Skeletal muscle satellite cell (primary cell): ENCODE results near the gene ERICH6B.

Experiments
- H3K27me3 ChIP-seq: 2 replicates; pipeline ENCODE4 v1.7.0; 2013; ENCODE audit warnings: low read length; ENCODE audit not compliant: control insufficient read depth, insufficient read depth
- H3K36me3 ChIP-seq: 2 replicates; pipeline ENCODE4 v1.7.0; 2013; ENCODE audit warnings: mild to moderate bottlenecking, control low read depth, low read length; ENCODE audit not compliant: insufficient read depth
- H3K4me1 ChIP-seq: 2 replicates; pipeline ENCODE4 v1.7.0; 2013; ENCODE audit warnings: low read length; ENCODE audit not compliant: control insufficient read depth, insufficient read depth
- H3K4me2 ChIP-seq: 2 replicates; pipeline ENCODE4 v1.7.0; 2013; ENCODE audit warnings: mild to moderate bottlenecking, low read length
- H3K4me3 ChIP-seq: 2 replicates; pipeline ENCODE4 v1.7.0; 2013; ENCODE audit warnings: low read length
- H3K9ac ChIP-seq: 2 replicates; pipeline ENCODE4 v1.7.0; 2013; ENCODE audit warnings: mild to moderate bottlenecking, low read depth, low read length, moderate library complexity
- H3K9me3 ChIP-seq: replicated peaks from 2 replicates; pipeline ENCODE4 v1.7.0; 2013; ENCODE audit warnings: mild to moderate bottlenecking, control low read depth, low read length

Gene ERICH6B

GRCh38 chr13:45565331-45565730 is 50.2 kb downstream of the ERICH6B start:
- H3K4me1 ChIP-seq = peaks cover 3% of the 10 kb centered on the region
- no peaks in the 10 kb centered on the region for H3K9me3 ChIP-seq
- no peak overlapping the region for H3K9ac ChIP-seq
- peaks cover 55% of the 10 kb centered on the region for H3K27me3 ChIP-seq
- H3K4me2 ChIP-seq = no peak overlapping the region
- H3K4me3 ChIP-seq = no peak overlapping the region
- H3K36me3 ChIP-seq = no peaks in the 10 kb centered on the region

GRCh38 chr13:45564133-45564776 is 51.3 kb downstream of the ERICH6B start:
- H3K36me3 ChIP-seq = no peaks in the 10 kb centered on the region
- H3K27me3 ChIP-seq = peaks cover 50% of the 10 kb centered on the region
- peaks cover 3% of the 10 kb centered on the region for H3K4me1 ChIP-seq
- H3K4me2 ChIP-seq = no peak overlapping the region
- H3K4me3 ChIP-seq = no peak overlapping the region
- no peak overlapping the region for H3K9ac ChIP-seq
- H3K9me3 ChIP-seq = no peaks in the 10 kb centered on the region

GRCh38 chr13:45554604-45555109 is 60.9 kb downstream of the ERICH6B start:
- Histone ChIP-seq H3K4me3 (no peak overlapping the region), H3K4me2 (no peak overlapping the region), H3K9ac (no peak overlapping the region), H3K27me3 (peaks cover 48% of the 10 kb centered on the region), H3K4me1 (no peaks in the 10 kb centered on the region), H3K9me3 (no peaks in the 10 kb centered on the region), H3K36me3 (no peaks in the 10 kb centered on the region)

- H3K9me3 ChIP-seq = no peaks in the 10 kb centered on the region
- peaks cover 58% of the 10 kb centered on the region for H3K27me3 ChIP-seq
- no peaks in the 10 kb centered on the region for H3K36me3 ChIP-seq
- no peak overlapping the region for H3K4me3 ChIP-seq
- no peak overlapping the region for H3K4me2 ChIP-seq
- no peaks in the 10 kb centered on the region for H3K4me1 ChIP-seq
- H3K9ac ChIP-seq = no peak overlapping the region
Observed at GRCh38 chr13:45548281-45548680, 67.3 kb downstream of the ERICH6B start.

GRCh38 chr13:45546410-45546765 is 69.2 kb downstream of the ERICH6B start:
- no peaks in the 10 kb centered on the region for H3K9me3 ChIP-seq
- H3K4me1 ChIP-seq = peaks cover 5% of the 10 kb centered on the region
- no peak overlapping the region for H3K4me3 ChIP-seq
- H3K4me2 ChIP-seq = no peak overlapping the region
- H3K36me3 ChIP-seq = no peaks in the 10 kb centered on the region
- H3K9ac ChIP-seq = no peak overlapping the region
- H3K27me3 ChIP-seq = peaks cover 41% of the 10 kb centered on the region

- Histone ChIP-seq H3K9ac (no peak overlapping the region), H3K27me3 (peaks cover 38% of the 10 kb centered on the region), H3K9me3 (no peaks in the 10 kb centered on the region), H3K4me3 (no peak overlapping the region), H3K4me1 (peaks cover 5% of the 10 kb centered on the region), H3K4me2 (no peak overlapping the region), H3K36me3 (no peaks in the 10 kb centered on the region)
Observed at GRCh38 chr13:45545686-45546409, 69.7 kb downstream of the ERICH6B start.

GRCh38 chr13:45544520-45544919 is 71.0 kb downstream of the ERICH6B start:
- H3K9ac ChIP-seq = no peak overlapping the region
- no peak overlapping the region for H3K4me2 ChIP-seq
- H3K4me3 ChIP-seq = no peak overlapping the region
- peaks cover 5% of the 10 kb centered on the region for H3K4me1 ChIP-seq
- no peaks in the 10 kb centered on the region for H3K36me3 ChIP-seq
- H3K9me3 ChIP-seq = no peaks in the 10 kb centered on the region
- H3K27me3 ChIP-seq = peaks cover 29% of the 10 kb centered on the region

- H3K4me2 ChIP-seq = no peak overlapping the region
- H3K27me3 ChIP-seq = peaks cover 13% of the 10 kb centered on the region
- H3K36me3 ChIP-seq = peaks cover 4% of the 10 kb centered on the region
- no peaks in the 10 kb centered on the region for H3K9me3 ChIP-seq
- H3K4me1 ChIP-seq = peaks cover 5% of the 10 kb centered on the region
- H3K4me3 ChIP-seq = no peak overlapping the region
- H3K9ac ChIP-seq = no peak overlapping the region
Observed at GRCh38 chr13:45542878-45543277, 72.7 kb downstream of the ERICH6B start.

- peaks cover 8% of the 10 kb centered on the region for H3K27me3 ChIP-seq
- H3K4me3 ChIP-seq = no peak overlapping the region
- H3K36me3 ChIP-seq = peaks cover 7% of the 10 kb centered on the region
- H3K4me1 ChIP-seq = peaks cover 5% of the 10 kb centered on the region
- no peaks in the 10 kb centered on the region for H3K9me3 ChIP-seq
- no peak overlapping the region for H3K4me2 ChIP-seq
- H3K9ac ChIP-seq = no peak overlapping the region
Observed at GRCh38 chr13:45542391-45542790, 73.1 kb downstream of the ERICH6B start.

GRCh38 chr13:45541806-45542205 is 73.7 kb downstream of the ERICH6B start:
- Histone ChIP-seq H3K9ac (no peak overlapping the region), H3K4me2 (no peak overlapping the region), H3K9me3 (no peaks in the 10 kb centered on the region), H3K36me3 (peaks cover 7% of the 10 kb centered on the region), H3K27me3 (peaks cover 3% of the 10 kb centered on the region), H3K4me3 (no peak overlapping the region), H3K4me1 (peaks cover 5% of the 10 kb centered on the region)

- Histone ChIP-seq H3K4me2 (no peak overlapping the region), H3K9ac (no peak overlapping the region), H3K4me1 (peaks cover 5% of the 10 kb centered on the region), H3K9me3 (no peaks in the 10 kb centered on the region), H3K36me3 (peaks cover 15% of the 10 kb centered on the region), H3K27me3 (no peaks in the 10 kb centered on the region), H3K4me3 (no peak overlapping the region)
Observed at GRCh38 chr13:45540864-45541263, 74.7 kb downstream of the ERICH6B start.

- no peaks in the 10 kb centered on the region for H3K27me3 ChIP-seq
- no peak overlapping the region for H3K4me2 ChIP-seq
- H3K9me3 ChIP-seq = no peaks in the 10 kb centered on the region
- H3K9ac ChIP-seq = no peak overlapping the region
- peaks cover 5% of the 10 kb centered on the region for H3K4me1 ChIP-seq
- H3K4me3 ChIP-seq = no peak overlapping the region
- peaks cover 22% of the 10 kb centered on the region for H3K36me3 ChIP-seq
Observed at GRCh38 chr13:45540195-45540594, 75.3 kb downstream of the ERICH6B start.
